Lower leg skin (tissue), 3 donors: ENCODE results near the gene NFKB2.

Source experiments
- POLR2A ChIP-seq, 2 donors: fragments of 450-650 bp; IDR thresholded peaks; one replicate each; pipeline ENCODE4 v1.6.1; 2016 to 2017; ENCODE audit warnings: antibody characterized with exemption in 2 of 2, mild to moderate bottlenecking in 1 of 2, moderate library complexity in 1 of 2
- TF ChIP-seq, protein P1 (sequence below), 3 donors: fragments of 450-650 bp; IDR thresholded peaks; one replicate each; pipeline ENCODE4 v1.5.1; 2016; ENCODE audit warnings: antibody characterized with exemption in 3 of 3, mild to moderate bottlenecking in 3 of 3, moderate library complexity in 2 of 3

DNA sequence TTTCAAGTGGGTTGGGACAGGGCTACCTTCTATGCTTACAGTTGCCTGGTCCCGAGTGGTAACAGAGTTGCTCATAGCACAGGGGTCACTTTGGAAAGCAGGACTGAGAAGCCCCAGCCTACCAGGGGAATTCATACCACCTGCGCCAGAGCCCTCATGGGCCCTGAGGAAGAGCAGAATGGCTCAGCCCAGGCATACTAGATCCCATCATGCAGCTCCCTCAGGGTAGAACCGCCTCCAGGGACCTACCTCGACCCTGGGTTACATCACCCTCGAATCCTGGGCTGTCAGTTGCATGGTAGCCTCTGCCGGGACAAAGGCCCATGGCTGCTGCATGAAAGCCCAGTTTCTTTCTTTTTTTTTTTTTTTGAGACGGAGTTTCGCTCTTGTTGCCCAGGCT, 34.0 kb downstream of the NFKB2 start:
- TF ChIP-seq POLR2A (IDR thresholded peaks at IDR 0.05) = no peak
- TF ChIP-seq, protein P1, sequence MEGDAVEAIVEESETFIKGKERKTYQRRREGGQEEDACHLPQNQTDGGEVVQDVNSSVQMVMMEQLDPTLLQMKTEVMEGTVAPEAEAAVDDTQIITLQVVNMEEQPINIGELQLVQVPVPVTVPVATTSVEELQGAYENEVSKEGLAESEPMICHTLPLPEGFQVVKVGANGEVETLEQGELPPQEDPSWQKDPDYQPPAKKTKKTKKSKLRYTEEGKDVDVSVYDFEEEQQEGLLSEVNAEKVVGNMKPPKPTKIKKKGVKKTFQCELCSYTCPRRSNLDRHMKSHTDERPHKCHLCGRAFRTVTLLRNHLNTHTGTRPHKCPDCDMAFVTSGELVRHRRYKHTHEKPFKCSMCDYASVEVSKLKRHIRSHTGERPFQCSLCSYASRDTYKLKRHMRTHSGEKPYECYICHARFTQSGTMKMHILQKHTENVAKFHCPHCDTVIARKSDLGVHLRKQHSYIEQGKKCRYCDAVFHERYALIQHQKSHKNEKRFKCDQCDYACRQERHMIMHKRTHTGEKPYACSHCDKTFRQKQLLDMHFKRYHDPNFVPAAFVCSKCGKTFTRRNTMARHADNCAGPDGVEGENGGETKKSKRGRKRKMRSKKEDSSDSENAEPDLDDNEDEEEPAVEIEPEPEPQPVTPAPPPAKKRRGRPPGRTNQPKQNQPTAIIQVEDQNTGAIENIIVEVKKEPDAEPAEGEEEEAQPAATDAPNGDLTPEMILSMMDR (IDR thresholded peaks at IDR 0.05) = no peak
